ENCODE measurements around the gene RNF181. TPM values are rescaled to one million over a fixed set of nuclear protein-coding genes. Genes with fewer than 3 reads are reported as not detected.
"Not testable (repeated sequence)": the region's sequence is repeated elsewhere in the genome, so short reads cannot be mapped to it uniquely, and the experiment has no call there.

Gene RNF181
- total RNA-seq, 1 donor from 2014 or later: 212 TPM

DNA sequence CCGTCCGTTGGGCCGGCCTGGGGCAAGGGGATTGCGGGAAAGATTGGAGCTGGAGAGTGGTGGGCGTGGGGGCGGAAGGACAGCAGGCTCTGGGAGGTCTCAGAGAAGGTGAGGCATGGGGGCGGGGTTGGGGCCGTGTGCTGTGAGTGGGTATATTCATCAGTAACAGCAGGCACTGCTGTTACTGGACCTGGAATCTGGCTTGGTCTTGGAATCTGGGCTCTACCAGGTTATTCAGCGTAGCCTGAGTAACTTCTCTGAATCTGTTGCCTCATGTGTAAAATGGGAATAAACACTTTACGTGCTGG is 435 bp downstream of the RNF181 start:
- peak in 1 of 2 donors; percentile 49 for DNase-seq (ENCODE audit: low read depth in 2 of 2)

DNA sequence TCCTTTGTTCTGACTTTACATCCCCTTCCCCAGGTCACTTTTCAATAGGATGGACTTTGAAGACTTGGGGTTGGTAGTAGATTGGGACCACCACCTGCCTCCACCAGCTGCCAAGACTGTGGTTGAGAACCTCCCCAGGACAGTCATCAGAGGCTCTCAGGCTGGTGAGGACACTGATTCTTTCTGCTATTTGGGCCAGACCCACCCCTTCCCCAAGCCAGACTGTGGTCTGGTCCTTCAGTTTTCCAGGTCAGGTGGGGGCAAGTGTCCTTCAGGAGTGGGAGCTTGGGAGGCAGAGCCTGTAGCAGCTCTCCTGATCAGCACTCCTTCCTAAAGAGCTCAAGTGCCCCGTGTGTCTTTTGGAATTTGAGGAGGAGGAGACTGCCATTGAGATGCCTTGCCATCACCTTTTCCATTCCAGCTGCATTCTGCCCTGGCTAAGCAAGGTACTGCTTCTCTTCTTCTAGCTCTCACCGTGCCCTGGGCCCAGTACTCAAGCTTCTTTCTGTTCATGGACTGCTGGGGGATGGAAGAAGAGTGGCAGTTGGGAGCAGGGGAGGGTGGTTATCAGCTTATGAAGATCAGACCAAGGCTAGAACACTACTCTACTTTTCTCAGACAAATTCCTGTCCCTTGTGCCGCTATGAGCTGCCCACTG is 1.1 kb downstream of the RNF181 start:
- no peak for DNase-seq (ENCODE audit: low read depth in 2 of 2)

DNA sequence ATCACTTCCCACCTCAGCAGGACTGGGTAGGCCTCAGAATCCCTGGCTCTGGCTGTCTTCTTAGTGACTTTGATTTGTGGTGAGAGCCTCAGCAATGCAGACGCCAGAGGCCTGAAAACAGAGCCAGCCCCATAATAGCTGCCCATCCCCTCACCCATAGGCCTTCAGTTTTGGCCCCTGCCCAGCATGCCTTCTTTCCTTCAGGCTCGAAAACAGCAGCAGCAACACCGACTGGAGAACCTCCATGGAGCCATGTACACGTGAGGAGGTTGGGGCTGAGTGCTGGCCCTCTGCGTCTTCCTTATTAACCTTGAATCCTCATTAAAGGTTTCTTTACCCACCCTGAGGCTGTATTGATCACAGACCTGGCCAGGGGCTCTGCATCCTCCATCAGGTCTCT is 1.7 kb downstream of the RNF181 start:
- no peak for DNase-seq (ENCODE audit: low read depth in 2 of 2)

DNA sequence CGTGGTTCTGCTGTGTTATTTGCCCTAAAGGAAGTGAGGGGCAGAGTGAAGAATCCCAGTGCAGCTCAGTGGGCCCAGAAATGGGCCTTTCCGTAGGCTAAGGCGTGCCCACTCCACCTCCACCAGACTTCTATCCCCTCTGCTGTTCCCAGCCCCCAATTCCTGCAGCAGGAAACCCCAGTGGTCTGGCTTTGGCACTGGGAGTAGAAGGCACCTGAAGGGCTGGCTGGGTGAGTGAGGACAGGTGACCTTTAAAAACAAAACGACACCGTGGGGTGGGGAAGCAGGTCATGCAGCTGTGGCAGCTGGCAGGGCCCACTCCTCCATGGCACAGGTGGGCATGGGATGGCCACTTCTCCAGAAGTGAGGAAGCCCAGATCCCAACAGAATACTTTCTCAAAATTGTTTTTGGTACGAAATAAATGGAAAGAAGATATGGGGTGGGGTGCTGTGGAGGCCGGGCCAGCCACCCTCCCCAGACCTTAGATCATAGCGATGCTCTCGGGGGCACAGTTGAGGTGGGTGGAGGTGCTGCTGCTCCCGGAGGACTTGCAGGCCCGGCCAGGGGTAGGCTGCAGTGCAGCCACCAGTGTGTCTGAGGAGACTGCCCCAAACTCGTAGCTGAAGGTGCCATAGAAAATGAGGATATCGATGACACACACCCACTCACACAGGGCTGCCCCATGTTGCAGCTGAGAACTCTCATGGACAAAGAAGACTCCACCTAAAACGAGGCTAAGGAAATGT is 3.2 kb downstream of the RNF181 start:
- no peak for DNase-seq (ENCODE audit: low read depth in 2 of 2)

DNA sequence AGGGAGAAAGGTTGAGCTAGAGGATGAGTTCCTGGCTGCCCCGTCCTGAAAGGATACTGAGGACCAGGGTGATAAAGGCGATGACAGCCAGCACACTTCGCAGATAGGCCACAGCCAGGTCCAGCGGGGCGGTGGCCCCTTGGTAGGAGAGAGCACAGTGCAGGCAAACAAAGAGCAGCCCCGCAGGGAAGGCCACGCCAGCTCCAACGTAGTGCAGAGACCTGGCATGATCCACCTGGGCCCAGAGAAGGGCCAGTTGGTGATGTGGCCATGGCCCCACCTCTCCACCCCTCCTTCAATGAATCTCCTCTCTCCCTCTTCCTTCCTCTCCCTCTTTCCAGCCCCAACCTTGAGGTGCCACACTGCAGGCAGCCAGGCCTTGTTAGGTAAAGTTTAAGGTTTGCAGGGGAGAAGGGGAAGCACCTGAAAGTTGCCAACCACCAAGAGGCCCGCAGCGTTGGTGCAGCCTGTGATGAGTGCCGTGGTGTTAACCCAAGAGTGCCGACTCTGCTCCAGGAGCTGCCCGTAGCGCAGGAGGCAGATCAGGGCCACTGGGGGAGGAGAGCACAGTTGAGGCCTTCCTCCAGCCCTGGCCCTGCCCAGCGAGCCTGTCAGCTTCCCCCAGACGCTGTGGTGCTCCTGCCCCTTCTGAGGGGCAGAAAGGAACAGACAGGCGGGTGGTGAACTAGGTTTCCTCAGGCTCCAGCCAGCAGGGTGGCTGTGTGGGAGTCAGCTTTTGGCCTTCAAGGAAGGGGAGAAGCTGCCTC is 4.1 kb downstream of the RNF181 start:
- DNase-seq (ENCODE audit: low read depth in 2 of 2): no peak

DNA sequence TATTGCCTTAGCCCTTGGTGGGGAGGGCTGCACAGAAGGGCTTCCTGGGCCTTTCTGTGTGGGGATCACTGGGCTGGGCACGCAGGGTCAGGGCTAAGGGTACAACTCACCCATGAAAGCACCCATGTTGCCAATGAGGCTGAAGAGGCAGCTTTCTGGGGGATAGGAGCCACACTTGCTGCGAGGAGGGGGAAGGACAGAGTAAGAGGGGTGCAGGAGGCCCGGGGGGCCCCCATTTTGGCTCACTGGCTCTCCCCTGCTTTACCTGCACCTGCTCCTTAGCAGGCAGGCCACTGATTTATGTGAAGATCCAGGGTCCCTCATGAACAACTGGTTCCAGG is 4.7 kb downstream of the RNF181 start:
- no peak for DNase-seq (ENCODE audit: low read depth in 2 of 2)

DNA sequence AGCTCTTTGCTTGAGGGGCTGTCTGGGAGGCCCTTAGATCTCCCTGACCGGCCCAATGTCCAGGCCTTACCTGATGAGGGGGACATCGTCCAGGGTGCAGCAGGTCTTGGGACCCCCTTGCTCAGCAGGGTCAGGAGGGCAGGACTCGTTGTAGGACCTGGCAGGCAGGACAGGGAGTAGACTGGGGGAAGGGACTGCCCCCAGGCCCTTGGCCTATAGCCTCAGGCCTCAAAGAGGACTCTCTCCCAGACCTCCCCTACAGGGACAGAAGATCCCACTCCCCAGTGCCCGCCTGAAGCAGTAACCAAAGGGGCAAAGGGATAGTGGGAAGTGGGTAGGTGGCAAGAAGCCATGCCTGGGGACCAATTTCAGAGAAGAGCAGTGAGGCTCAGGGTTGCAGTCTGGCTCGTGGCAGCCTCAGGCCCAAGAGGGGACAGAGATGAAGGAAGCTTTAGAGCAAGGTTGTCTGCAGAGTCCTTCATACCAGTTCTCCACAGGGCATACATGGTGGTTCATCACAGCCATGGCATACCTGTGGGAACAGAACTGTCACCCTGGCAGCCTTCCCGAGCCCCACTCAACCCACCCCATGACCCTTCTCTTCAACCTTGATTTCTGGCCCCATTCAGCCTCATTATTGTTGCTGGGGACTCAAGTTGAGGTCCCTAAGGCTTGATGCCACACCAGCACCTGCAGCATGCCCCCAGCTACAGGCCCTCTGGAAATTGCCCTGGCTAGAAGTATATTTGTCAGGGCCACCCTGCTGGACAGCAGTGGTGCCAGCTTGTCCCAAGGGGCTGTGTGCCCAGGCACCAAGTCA is 5.6 kb downstream of the RNF181 start:
- no peak for DNase-seq (ENCODE audit: low read depth in 2 of 2)

DNA sequence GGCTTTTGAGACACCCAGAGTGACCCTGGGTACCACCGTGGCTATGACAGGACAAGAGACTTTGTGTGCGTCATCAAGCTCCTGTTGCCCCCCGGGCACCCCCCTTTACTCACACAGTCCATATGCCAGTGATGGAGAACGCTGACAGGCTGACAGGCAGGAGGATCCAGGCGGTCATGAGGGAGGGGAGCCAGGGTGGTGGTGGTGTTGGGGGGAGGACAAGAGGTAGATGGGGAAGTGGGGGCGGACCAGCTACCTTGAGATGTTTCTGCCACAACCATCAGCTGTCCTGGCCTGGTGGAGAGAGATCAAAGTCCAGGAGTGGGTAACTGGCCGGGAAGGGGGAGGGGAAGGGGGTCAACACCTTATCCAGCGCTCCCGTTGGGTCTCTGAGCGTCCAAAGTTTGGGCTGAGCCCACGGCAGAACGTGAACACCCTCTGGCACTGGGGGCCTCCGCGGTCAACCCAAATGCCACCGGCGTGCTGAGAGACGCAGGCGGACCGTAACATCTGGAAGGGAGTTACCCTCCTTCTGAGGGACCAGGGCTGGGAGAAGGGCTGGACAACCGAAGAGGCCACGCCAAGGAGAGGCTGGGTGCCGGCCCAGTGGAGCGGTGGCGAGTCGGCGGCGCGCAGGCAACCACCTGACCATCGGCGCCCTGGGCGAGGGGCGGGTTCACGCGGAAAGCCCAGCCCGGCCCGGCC is 6.4 kb downstream of the RNF181 start:
- peak in 1 of 2 donors; percentile 47 for DNase-seq (ENCODE audit: low read depth in 2 of 2)

DNA sequence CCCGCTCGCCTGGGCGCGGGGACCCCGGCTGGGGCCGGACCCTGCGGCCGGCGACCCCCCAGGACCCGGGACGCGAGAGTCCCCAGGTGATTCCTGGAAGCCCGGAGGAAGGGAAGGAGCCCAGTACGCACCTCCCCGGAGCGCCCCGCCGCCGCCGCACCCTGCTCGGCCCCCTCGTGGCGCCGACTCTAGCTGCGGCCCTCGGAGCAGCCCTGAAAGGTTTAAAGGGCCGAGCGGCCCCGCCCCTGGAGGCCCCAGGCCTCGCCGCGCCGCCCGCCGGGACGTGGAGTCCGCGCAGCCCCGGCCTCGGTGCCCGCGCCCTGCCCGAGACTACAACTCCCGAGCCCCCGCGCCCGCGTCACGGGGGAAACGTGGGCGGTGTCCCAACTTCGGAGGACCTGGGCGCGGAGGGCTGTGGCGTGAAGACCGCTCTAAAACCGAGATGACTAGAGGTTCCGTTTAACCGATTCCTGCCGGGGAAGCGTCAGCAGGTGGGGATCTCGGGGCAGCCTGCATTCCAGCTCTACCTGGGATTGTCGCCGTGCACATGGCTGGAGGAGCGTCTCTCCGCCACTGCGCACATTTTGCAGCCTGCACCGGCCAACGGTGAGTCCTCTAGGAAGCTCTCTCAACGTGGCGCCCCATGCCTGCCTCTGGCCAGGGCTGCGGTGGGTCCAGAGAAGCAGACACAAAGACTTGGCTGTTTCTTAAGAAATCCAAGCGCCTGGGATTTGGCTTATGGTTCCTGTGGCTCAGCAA is 7.1 kb downstream of the RNF181 start, which contains the start of gene TMEM150A:
TSS of gene TMEM150A (minus strand) at position 223 of the 759 bp plus-strand sequence. CDS start 750 bp downstream, outside the sequence.
- peak; percentile 89 to 92 for DNase-seq (ENCODE audit: low read depth in 2 of 2)

DNA sequence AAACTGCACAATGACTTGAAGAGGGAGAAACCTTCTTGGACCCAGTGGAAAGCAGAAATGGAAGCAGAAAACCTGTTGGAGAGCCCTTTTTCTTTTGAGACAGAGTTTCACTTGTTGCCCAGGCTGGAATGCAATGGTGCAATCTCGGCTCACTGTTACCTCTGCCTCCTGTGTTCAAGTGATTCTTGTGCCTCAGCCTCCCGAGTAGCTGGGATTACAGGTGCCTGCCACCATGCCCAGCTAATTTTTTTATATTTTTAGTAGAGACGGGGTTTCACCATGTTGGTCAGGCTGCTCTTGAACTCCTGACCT is 8.5 kb downstream of the RNF181 start:
- not testable (repeated sequence) for DNase-seq (ENCODE audit: low read depth in 2 of 2)

DNA sequence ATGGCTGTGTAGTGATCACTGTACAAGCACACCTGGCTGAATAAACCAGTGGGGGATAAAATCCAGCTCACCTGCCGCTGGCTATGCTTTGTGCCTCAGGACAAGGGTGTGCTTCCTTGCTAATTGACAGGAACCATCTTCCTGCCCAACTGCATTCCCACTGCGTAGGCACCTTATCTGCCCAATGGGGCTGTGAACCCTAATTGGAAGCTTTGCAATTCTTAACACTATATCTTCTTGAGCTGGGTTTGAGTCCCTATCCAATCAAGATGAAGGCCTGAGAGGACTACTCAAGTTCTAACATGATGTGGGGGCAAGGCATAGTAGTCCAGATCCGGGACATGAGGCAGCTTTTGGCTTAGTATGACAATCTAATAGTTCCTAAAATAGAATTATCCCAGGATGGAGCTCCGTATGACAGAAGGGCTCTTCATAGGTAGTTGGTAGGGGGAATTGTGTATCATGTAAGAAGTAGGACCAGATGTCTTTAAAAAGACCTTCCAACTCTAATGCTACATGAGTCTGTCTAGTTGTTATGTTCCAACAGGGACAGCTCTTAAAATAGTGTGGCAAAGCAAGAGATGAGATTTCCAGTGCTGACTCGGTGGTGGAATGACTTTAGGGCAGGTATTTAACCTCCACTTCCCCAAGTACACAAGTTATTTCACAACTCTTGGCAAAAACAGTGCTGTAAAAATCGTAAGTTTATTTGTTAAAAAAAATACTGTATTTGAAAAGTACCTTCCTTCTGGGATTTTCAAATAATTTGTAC is 9.2 kb downstream of the RNF181 start:
- DNase-seq (ENCODE audit: low read depth in 2 of 2): peak in 1 of 2 donors; percentile 67

DNA sequence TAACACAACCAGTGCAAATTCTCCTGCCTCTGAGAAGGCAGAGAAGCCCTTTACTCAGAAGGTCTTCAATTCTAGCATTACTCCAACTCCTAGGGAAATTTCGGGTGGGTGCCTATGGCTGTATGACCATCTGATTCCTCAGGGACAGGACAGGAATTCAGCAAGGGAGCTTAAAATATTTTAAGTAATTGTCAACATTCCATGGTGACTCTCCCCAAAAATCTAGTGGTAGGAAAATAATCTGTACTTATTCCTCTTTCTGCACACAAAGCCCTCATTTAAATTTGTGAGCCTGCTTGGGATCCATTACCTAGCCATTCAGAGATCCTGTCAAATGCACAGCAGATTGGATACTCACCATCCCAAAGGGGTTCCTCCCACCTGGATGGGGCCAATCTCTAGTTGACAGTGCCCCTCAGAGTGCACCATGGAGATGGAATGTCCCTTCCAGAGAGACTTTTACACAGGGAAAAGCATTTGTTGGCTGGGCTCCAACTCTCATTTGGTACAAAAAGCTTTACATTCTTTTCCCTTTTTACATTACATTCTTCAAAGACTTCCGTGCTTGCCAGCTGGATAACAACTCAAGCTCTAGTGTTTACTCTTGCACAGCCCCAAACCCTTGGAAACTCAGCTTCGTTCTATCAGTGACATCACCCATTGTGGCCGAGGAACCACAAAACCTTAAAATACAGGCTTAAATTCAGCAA is 10.0 kb downstream of the RNF181 start:
- DNase-seq (ENCODE audit: low read depth in 2 of 2): peak; percentile 53 to 77

DNA sequence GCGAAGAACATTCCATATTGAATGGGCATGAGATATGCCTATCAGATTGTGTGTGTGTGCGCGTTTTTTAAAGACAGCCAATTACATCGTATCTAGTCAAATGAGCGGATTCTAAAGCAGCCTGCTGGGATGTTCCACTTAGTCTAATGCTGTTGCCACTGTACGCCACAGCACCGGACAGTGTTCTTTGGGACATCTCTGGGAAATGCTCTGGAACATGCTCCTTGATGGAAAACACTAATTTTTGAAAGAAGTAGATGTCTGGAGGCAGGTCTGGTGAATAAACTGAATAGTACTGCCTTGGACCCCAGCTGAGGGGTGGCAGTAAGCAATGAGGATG is 10.5 kb downstream of the RNF181 start:
- DNase-seq (ENCODE audit: low read depth in 2 of 2): no peak

DNA sequence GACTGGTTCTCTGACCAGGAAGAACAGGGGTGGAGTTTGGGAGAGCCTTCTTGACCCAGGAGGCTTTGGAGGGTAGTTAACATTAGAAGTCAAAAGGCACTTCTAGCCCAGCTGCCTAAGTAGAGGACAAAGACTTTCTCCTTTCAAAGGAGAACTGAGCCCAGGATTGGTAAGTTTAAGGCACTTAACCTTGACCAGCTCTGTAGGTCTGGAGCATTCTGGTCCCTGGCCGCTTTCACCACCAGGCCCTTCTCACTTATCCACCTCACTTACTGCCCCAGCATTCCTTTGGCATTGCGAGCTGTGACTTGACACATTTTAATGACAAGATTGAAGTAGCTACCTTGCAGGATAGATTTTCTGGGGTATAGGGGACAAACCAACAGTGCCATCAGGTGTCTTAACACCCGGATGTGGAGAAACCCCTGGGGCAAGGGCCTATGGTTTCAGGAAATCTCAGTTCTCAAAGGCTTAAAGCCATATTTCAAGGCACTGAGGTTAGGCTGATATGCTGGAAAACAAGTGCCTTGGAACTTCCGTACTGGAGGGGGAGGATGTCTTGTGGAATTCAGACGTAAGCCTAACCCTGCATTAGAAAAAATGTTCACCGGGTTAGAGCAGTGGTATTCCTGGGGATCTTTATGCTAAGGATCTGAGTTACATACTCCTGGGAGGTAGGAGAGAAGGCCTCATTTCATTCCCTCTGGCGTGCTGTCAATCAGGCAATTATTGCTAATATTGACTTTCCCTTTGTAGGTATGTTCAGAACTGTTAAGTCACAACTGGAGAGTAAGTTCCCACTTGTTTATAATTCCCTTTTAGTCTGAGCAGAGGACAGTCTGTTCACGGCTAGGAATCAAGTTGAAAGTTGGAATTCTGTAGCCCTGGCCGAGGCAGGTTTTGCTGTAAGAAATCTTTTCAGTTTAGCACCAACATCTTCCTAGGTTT is 12.0 kb downstream of the RNF181 start:
- peak in 1 of 2 donors; percentile 19 for DNase-seq (ENCODE audit: low read depth in 2 of 2)

DNA sequence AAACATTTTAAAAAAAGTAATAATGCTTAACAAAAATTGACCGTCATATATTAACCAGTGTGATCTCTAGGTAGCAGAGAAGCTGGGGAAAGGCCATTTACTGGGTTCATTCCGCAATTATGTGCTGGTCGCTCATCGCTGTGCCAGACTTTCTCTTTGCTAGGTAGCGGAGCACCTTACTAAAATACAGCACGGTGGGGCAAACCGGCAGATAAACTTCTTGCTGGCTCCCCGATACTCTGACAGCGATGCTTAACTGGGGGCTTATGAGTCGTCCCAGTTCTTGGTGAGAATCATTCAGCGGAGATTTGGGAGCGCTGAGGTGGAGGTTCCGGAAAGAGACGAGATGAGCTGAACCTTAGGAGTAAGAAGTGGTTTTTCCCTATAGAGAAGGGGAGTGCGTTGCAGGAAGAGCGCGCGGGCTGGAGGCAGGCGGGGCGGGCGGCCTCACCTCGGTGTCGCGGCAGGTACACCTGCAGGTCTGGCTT is 15.7 kb downstream of the RNF181 start:
- no peak for DNase-seq (ENCODE audit: low read depth in 2 of 2)

DNA sequence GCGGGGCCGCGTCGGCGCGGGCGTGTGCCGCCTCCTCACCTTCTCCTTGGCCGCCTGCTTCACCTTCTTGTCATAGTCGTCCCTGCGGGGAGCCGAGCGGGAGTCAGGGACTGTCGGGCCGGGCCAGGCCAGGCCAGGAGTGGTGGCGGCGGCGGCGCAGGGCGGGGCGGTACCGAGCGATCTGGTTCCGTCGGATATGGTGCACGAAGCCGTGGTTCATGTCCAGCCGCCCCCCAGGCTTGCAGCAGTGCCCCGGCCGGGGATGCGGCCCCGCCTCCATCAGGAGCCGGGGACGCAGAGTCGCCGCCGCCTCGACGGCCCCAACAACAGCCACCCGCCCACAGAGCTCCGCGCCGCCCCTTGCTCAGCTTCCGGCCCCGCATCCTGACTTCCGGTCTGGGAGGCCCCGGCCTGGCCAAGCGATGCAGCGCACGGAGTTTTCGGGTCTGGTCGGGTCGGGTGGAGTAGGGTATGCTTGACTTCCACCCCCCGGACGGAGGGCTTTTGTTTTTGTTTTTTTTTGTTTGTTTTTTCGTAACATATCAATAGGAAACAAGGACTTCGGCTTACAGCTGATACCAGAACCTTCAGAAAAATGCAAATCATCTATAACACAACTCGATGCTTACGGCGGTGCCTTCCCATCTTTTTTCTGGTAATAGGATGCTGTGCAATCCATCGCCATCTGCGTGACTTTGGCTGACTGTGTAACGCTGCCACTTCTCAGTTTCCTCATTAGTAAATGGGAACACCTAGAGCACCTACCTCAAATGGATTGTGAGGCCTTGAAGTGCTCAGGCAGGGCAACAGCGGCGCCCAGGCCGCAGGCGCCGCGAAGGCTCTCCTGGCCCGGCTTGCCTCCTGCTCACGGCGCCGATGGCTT is 16.4 kb downstream of the RNF181 start, which contains the start of gene C2orf68:
TSS of gene C2orf68 (minus strand) at position 362 of the 883 bp plus-strand sequence. CDS start at position 280, 82 bp downstream.
- DNase-seq (ENCODE audit: low read depth in 2 of 2): peak; percentile 88
